Hematopoietic multipotent progenitor cell (in vitro differentiated cells): ENCODE data around the gene WNT7B. TPM values are rescaled to one million over a fixed set of nuclear protein-coding genes. Genes with fewer than 3 reads are reported as not detected.
A peak's percentile ranks its signal among the peaks of the same experiment; 100 is the strongest.

Experiments used
- DNase-seq, 3 donors: peaks; one replicate each; pipeline ENCODE4 v3.0.0-alpha.2; 2011 to 2015; ENCODE audit warnings: low read depth in 2 of 3, low spot score in 2 of 3
- total RNA-seq: library from RNA; depleted of rRNA; stranded (reverse); fragments of >200 nt; gene quantifications from one replicate; pipeline ENCODE4 v1.2.3, GENCODE V29; 2012

Gene WNT7B
- total RNA-seq, 1 donor: under 0.01 TPM

DNA sequence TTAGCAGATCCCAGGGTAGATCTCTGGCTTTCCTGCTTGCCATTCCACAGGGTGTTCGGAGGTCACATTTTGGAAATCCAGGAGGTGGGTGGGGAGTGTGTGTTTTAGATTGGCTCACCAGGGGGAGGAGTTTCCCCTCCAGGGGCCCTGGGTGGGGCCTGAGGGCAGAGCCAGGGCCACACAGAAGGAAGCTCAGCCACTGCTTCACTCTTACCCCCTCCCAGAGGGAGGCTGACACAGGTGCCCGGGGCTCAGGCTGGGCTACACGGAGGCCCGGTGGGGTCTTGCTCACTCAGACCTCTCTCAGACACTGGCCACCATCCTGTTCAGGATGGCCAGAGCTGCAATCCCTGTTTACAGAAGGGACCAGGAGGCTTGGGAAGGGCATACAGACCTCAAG is 2.5 kb downstream of the WNT7B start:
- no peak for DNase-seq

GRCh38 chr22:45972889-45973253 is 4.1 kb downstream of the WNT7B start:
- DNase-seq: no peak

DNA sequence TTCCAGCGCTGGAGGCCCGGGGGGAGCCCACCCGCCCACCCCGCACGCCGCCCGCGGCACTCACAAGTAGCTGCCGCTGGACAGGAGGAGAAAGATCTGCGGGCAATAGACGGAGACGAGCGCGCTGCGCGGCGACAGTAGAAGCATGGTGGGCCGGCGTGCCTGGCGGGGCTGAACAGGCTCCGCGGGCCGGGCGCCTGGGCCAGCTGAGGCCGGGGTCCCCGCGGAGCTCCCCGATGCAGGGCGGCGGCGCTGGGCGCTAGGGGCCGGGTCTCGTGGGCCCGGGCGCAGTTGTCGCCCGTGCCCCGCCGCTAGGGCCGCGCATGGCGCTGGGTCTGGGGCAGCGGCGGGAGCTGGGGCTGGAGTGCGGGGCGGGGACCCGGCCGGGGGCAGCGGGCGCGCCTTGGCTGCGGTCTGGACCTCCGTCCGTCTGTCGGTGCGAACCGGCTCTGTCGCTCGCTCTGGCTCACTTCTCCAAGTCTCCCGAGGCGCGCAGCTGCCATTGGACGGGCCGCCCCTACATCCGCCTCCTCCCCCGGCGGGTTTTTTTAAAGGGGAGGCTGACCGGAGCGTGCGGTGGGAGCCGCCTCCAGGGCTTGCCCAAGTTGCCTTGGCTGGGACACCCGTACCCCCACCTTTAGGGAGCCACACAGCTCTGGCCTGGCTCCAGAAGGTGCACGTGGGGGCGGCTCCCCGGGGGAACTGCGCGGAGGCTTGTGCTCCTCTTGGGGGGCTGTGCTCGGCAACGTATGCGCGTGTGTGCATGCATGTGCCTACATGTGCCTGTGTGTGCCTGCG is 4.7 kb downstream of the WNT7B start:
- DNase-seq: no peak

- no peak for DNase-seq
These were observed 5.4 kb downstream of the WNT7B start for GRCh38 chr22:45971408-45972028.

DNA sequence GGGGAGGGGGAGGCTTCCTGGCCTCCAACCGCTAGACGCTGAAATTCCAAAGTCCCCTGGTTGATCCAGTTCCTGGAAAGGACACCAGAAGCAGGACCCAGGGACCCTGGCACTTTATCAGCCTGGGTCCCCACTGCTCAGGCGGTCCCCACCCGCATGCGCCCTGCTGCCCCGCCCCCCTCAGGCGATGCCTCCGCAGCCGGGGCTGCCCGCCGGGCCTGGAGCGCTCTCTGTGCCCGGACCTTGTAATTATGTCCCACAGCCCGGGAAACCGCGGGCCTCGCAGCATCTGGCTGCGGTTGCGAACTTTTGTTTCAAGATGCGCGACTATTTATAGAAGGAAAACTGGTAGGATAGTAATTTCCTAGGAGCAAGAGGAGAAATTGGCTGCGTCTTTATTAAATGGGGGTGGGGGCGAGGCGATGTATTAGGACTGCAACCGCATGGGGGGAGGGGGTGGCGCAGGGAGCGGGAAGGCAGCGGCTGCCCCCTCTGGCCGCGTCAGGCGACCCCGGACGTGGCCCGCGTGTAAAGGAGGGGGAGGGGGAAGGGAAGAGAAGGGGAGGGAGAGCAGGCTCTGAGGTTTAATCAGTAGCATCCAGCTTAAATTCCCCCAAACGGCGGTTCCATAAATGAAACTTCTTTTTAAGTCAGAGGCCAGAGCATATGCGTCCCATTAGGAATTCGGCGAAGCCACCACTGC is 6.1 kb downstream of the WNT7B start:
- DNase-seq: peak in 1 of 3 donors; percentile 38

DNA sequence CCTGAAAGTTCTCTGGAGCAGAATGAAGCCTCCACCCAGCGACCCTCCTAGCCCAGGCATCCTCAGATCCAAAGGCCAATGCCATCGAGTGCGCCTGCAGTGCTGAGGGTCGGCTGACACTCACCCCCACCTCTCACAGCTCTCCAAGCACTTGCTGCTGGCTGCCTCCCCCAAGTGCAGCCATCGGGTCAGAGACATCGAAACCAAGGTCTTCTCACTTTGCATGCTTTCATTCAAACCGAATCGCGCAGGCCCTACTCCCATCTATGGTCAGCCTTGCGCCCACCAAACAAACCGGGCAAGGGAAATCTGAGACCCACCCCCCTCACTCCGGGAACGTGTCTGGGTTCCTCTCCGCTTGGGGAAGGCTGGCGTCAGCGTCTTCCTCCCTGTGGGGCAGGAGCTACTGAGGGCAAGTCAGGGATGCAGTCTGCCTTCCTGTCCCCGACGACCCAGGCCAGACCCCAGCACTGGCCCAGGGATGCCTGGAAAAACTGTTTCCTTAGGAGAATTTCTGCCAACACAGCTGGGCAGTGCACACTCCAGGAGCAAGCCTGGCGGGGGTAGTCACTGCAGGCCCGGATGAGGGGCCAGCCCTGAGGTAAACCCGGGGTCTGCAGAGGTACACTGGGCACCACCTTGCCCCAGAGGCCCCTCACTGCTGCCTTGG is 7.0 kb downstream of the WNT7B start:
- DNase-seq: no peak

GRCh38 chr22:45969414-45969799 is 7.6 kb downstream of the WNT7B start:
- no peak for DNase-seq

- no peak for DNase-seq
These were observed 8.1 kb downstream of the WNT7B start for GRCh38 chr22:45968751-45969413.

- DNase-seq: no peak
These were observed 8.8 kb downstream of the WNT7B start for GRCh38 chr22:45968003-45968650.

GRCh38 chr22:45966895-45967365 is 10.0 kb downstream of the WNT7B start:
- no peak for DNase-seq

- peak in 2 of 3 donors; percentile 58 to 82 for DNase-seq
These were observed 10.6 kb downstream of the WNT7B start for GRCh38 chr22:45966320-45966894.

DNA sequence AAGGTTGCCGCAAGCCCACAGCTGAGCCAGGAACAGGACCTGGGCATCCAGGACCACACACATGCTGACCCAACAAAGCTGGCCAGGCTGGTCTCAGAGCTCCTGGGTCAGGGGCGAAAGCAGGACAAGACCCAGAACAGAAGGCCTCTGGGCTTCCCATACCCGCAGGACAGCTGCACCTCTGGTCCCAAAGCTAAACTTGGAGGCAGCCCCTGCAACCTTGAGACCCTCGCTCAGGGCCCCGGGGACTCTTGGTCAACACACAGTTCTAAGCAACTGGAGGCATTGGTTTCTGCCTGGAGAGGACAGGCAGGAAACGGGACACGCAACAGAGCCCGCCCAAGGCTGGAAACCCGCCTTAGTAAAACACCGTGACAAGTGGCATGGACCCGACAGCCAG is 11.4 kb downstream of the WNT7B start:
- no peak for DNase-seq

- DNase-seq: no peak
These were observed 11.9 kb downstream of the WNT7B start for GRCh38 chr22:45964926-45965527.

- DNase-seq: no peak
These were observed 12.6 kb downstream of the WNT7B start for GRCh38 chr22:45964372-45964771.

DNA sequence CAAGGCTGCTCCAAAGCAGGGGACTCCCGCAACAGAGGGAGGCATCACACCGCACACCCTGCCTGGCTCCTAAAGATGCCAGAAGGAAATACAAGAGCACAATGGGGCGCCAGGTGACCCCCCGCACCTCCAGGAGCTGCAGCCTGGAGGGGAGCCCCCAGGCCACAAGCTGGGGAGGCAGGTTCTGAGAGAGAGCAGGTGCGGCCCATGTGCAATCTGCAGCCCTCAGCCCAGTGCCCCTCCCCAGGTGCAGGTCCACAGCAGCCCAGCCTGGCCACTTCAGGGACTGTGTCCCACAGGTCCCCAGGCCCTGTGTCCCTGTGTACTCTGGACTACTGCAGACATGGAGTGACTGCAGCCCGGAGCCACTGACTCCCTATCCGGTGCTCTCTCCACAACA is 13.1 kb downstream of the WNT7B start:
- no peak for DNase-seq

GRCh38 chr22:45962756-45963324 is 14.1 kb downstream of the WNT7B start:
- no peak for DNase-seq

DNA sequence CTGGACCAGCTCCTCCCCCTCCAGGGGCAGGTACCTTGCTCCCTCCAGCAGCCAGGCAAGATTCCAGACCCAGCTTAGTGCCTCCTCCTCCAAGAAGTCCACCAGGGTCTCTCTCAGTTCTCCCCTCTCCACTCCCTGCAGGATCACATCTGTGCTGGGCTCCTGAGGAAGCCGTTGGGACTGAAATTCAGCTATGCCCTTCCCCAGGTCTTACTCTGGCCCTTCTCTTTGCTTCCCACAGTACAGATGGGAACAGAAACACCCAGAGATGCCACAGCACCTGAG is 14.6 kb downstream of the WNT7B start:
- DNase-seq: no peak

- DNase-seq: no peak
These were observed 15.1 kb downstream of the WNT7B start for GRCh38 chr22:45961679-45962433.
